Measurements from ENCODE around the gene TNFSF11.

The TNFSF11 gene

GRCh38 chr13:42561752-42562467 is 12.0 kb upstream of the TNFSF11 start:
- no peak for DNase-seq

- no peak for DNase-seq
These were observed 6.0 kb upstream of the TNFSF11 start for GRCh38 chr13:42567906-42568305.

- DNase-seq: no peak
These were observed 4.2 kb upstream of the TNFSF11 start for GRCh38 chr13:42569576-42570344.

GRCh38 chr13:42571895-42572294 is 2.1 kb upstream of the TNFSF11 start:
- no peak for DNase-seq

GRCh38 chr13:42574435-42575311 is 721 bp downstream of the TNFSF11 start:
- peak; percentile 8 for DNase-seq

GRCh38 chr13:42575938-42576337 is 2.0 kb downstream of the TNFSF11 start:
- DNase-seq: no peak

- no peak for DNase-seq
These were observed 3.6 kb downstream of the TNFSF11 start for GRCh38 chr13:42577538-42577937.

GRCh38 chr13:42580644-42581043 is 6.7 kb downstream of the TNFSF11 start:
- DNase-seq: no peak

GRCh38 chr13:42581427-42581826 is 7.5 kb downstream of the TNFSF11 start:
- DNase-seq: no peak

GRCh38 chr13:42591602-42592001 is 17.6 kb downstream of the TNFSF11 start:
- no peak for DNase-seq

GRCh38 chr13:42592915-42593900 is 19.3 kb downstream of the TNFSF11 start:
- no peak for DNase-seq

GRCh38 chr13:42594481-42595252 is 20.7 kb downstream of the TNFSF11 start:
- peak; percentile 34 for DNase-seq

GRCh38 chr13:42595253-42595571 is 21.3 kb downstream of the TNFSF11 start:
- DNase-seq: no peak

- no peak for DNase-seq
These were observed 23.6 kb downstream of the TNFSF11 start for GRCh38 chr13:42597505-42597904.

- DNase-seq: no peak
These were observed 27.0 kb downstream of the TNFSF11 start for GRCh38 chr13:42600943-42601342.

- DNase-seq: no peak
These were observed 29.0 kb downstream of the TNFSF11 start for GRCh38 chr13:42602906-42603305.

GRCh38 chr13:42603571-42603970 is 29.6 kb downstream of the TNFSF11 start:
- no peak for DNase-seq

GRCh38 chr13:42607546-42607945 is 33.6 kb downstream of the TNFSF11 start:
- no peak for DNase-seq

GRCh38 chr13:42610649-42611048 is 36.7 kb downstream of the TNFSF11 start:
- DNase-seq: no peak

GRCh38 chr13:42611086-42611779 is 37.3 kb downstream of the TNFSF11 start:
- DNase-seq: no peak

Data from activated gamma-delta T cell treated with Interleukin-2 at 50 U/mL for 16 hours (primary cell).